K562 (cell line): ENCODE data around the gene PDE4D.

Experiments used
- CC2D1A ChIP-seq: fragments of 450-650 bp; IDR thresholded peaks from 2 replicates; pipeline ENCODE4 v1.6.1; 2017; ENCODE audit warnings: mild to moderate bottlenecking
- CTCF ChIP-seq, 3 experiments: IDR thresholded peaks in 2 of 3; conservative IDR thresholded peaks in 1 of 3; 2 replicates each; pipeline ENCODE4 v1.5.1; 2011 to 2012; ENCODE audit warnings: low read length in 3 of 3, mild to moderate bottlenecking in 3 of 3, control low read depth in 2 of 3, improper control_type of control experiment in 1 of 3, inconsistent platforms in 1 of 3, low read depth in 1 of 3, mixed read lengths in 1 of 3, moderate library complexity in 1 of 3; ENCODE audit not compliant: insufficient read depth in 2 of 3
- POLR2A ChIP-seq: fragments of 450-650 bp; conservative IDR thresholded peaks from 2 replicates; pipeline ENCODE4 v1.6.1; 2016
- SIRT6 ChIP-seq: IDR thresholded peaks from one replicate; pipeline ENCODE4 v1.6.1; 2012; ENCODE audit warnings: low read depth, mild to moderate bottlenecking, control low read depth, inconsistent platforms, low read length, moderate library complexity
- TF ChIP-seq, protein P1 (sequence below), 2 experiments: fragments of 450-650 bp; formaldehyde crosslinking in 1 of 2; IDR thresholded peaks; 2 replicates each; pipeline versions ENCODE4 v1.4.0 to v1.6.1; 2014 to 2020; ENCODE audit warnings: mild to moderate bottlenecking in 2 of 2, borderline replicate concordance in 1 of 2, low read depth in 1 of 2

GRCh38 chr5:59582746-59583145 is 310.8 kb downstream of the PDE4D start:
- no peak for TF ChIP-seq CC2D1A
- TF ChIP-seq POLR2A: no peak
- TF ChIP-seq, protein P1, sequence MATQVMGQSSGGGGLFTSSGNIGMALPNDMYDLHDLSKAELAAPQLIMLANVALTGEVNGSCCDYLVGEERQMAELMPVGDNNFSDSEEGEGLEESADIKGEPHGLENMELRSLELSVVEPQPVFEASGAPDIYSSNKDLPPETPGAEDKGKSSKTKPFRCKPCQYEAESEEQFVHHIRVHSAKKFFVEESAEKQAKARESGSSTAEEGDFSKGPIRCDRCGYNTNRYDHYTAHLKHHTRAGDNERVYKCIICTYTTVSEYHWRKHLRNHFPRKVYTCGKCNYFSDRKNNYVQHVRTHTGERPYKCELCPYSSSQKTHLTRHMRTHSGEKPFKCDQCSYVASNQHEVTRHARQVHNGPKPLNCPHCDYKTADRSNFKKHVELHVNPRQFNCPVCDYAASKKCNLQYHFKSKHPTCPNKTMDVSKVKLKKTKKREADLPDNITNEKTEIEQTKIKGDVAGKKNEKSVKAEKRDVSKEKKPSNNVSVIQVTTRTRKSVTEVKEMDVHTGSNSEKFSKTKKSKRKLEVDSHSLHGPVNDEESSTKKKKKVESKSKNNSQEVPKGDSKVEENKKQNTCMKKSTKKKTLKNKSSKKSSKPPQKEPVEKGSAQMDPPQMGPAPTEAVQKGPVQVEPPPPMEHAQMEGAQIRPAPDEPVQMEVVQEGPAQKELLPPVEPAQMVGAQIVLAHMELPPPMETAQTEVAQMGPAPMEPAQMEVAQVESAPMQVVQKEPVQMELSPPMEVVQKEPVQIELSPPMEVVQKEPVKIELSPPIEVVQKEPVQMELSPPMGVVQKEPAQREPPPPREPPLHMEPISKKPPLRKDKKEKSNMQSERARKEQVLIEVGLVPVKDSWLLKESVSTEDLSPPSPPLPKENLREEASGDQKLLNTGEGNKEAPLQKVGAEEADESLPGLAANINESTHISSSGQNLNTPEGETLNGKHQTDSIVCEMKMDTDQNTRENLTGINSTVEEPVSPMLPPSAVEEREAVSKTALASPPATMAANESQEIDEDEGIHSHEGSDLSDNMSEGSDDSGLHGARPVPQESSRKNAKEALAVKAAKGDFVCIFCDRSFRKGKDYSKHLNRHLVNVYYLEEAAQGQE (IDR thresholded peaks at IDR 0.05; ENCODE audit: borderline replicate concordance): no peak
- TF ChIP-seq, protein P1 (CRISPR knock-in tag; IDR thresholded peaks at IDR 0.05; ENCODE audit: low read depth): no peak
- no peak for TF ChIP-seq CTCF (IDR thresholded peaks at IDR 0.05 in 2 of 3, conservative IDR thresholded peaks at IDR 0.05 in 1 of 3; ENCODE audit: insufficient read depth in 2 of 3, low read depth in 1 of 3, low read length in 3 of 3)
- TF ChIP-seq SIRT6: no peak
